NOMO-1 (cell line): ENCODE data around the gene EFEMP1.

Experiments
- DNase-seq, 2 experiments: peaks; one replicate each; lab custom pipeline; 2025; ENCODE audit not compliant: unreplicated experiment in 2 of 2; lab: John Stamatoyannopoulos, UW

The EFEMP1 gene, protein sequence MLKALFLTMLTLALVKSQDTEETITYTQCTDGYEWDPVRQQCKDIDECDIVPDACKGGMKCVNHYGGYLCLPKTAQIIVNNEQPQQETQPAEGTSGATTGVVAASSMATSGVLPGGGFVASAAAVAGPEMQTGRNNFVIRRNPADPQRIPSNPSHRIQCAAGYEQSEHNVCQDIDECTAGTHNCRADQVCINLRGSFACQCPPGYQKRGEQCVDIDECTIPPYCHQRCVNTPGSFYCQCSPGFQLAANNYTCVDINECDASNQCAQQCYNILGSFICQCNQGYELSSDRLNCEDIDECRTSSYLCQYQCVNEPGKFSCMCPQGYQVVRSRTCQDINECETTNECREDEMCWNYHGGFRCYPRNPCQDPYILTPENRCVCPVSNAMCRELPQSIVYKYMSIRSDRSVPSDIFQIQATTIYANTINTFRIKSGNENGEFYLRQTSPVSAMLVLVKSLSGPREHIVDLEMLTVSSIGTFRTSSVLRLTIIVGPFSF

DNA sequence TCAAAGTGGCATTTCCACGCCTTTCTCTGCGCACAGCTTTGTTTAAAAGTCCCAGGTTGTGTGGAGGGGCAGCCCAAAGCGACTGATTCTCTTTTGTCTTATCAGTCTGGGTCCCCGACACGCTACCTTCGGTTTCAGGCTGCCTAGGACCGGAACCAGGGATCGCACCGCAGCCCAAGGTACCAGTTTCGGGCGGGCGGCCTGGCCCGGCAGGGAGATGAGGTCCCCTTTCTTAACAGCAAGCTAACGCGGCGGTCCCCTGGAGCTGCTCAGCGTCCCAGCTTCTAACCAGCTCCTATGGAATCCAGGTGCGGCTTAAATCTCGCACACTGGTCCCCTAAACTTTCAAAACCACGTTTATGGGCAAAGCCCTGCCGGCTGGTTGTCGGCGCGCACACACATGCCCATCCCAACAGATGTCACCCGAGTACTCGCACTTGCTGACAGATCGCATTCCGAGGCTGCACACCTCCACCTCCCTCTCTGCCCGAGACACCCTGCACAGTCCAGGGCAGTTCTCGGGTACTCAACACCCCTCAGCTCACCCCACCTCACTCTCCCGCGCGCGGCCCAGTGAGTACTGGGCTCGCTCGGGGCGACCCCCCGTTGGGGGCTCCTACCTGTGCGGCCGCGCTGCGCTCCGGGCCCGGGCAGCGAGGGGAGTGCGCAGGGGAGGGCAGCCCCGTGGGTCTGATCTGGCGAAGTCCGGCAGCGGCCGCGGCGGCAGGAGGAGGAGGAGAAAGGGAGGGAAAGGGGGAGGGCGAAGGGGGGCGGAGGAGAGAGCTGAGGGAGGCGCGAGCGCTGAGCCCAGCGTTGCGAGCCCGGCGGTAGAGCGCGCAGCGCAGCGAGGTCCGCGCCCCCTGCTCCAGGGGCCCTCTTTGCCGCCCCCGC is at the start of gene EFEMP1:
Gene EFEMP1, minus strand, starts transcription at position 692 of the 891 bp plus-strand sequence. CDS start 1,342 bp downstream, outside the sequence.
- DNase-seq: peak; percentile 3 to 26

DNA sequence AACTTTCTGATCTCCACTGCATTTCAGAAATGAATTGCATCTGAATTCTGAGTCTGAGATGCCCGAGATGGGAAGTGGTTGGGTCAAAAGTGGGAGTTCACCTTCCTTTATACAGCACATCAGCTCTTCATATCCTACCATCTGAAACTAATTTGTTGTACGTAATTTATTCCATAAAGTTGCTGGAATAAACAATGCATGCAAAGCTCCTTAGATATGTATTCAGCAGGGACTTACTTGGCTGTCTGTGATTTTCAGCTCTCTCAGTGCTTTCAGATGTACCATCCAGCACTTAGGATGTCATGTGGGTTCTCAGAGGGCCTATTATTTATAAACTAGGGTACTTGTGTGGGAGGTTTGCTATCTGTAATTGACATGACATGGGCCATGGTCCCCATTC is 46.9 kb upstream of the EFEMP1 start:
- DNase-seq: no peak

DNA sequence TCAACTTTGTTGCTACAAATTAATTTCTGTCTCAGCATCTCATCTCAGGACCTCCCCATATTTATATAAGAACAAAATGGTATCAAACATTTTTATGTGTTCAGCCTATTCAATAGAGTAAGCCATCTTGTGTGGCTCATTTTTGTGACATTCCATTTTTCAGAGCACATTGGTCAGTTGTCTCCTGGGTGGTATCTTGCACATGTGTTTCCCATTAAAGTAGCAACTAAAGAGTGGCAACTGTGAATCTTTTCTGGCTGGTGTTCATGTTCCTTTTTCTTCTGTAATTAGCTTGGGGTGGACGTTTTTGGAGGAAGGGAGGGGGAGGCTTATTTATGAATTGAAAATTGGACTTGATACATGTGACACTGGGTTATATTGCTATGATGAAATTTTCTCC is 45.4 kb upstream of the EFEMP1 start:
- DNase-seq: peak; percentile 6 to 32

DNA sequence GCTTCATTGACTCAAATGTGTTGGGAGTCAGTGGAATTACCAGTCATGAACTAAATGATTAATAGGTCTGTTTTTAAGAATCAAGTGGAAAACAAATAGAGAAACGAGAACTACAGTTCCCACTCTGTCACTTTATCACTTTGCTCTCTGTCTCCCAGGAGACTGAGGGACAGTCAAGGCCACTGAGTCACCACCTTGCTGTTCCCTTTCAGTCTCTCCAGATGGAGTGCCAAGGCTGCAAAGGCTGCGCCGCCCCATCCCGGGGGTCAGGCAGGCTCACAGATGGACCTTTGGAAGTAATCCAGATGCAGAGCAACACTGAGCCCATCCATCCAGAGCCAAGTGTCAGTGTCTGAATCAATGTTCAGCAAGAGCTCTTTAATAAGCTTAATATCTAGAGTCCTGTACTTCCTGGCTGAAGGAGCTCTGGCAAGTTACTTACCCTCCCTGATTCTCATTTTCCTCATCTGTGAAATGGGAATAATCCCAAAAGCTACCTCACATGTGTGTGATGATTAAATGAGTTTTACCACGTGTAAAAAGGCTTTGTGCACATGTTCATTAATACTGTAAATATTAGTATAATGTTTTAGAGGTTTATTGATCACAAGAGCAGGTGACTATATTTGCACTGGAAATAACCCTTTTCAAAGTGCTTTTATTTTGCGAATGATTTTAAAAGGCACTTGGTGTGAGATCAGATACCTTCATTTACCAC is 43.0 kb upstream of the EFEMP1 start:
- no peak for DNase-seq

DNA sequence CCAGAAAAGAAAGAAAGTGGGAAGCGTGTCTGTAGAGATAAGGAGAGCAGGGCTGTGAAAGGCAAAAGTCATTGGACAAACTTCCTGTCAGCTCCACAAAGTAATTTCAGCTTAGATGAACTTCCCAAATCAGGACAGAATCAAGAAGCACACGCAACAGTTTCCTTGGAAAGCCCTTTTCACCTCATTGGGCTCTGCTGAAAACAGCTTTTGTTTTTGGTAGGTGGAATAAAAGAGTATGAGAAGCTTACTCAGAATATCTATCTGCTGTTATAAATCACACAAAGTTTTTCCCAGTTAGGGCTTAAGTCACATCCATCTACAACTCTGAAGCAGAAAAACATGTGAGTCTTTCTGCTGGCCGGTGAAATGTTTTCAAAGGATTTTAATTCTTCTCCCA is 42.4 kb upstream of the EFEMP1 start:
- DNase-seq: no peak

DNA sequence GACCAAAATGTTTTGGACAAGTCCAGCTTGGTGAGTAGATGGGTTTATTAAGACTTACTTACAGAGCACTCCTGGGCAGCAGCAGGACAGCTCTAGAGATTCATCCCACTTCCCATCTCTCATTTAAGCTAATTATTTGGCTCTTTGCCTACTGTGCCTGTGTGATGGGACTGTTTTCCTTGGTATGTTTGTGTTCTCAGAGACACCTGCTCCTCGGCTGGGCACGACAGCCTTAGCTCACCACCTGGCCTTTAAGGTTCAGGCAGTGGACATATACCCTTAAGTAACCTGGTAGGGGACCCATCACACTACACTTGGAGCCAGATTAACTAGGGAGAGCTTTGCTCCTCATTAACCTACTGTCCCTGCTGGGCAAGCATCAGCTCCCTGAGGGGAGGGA is 41.7 kb upstream of the EFEMP1 start:
- DNase-seq: no peak

DNA sequence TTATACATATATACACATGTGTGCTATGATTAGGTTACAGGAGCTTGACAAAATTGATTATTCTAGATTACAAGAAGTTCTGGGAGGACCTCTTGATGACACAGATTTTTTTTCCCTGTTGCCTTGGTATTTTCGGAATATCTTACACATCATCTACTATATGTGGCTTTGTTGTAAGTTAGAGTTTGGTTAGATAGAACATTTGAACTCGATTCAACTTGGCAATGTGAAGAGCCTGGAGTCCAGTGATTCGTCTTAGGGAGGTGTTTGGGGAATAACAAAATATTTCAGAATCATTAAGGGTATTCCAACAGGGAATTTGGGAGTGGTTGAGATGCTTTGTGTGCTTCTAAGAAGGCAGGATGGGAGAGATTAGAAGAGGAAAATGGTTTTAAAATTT is 39.3 kb upstream of the EFEMP1 start:
- no peak for DNase-seq

DNA sequence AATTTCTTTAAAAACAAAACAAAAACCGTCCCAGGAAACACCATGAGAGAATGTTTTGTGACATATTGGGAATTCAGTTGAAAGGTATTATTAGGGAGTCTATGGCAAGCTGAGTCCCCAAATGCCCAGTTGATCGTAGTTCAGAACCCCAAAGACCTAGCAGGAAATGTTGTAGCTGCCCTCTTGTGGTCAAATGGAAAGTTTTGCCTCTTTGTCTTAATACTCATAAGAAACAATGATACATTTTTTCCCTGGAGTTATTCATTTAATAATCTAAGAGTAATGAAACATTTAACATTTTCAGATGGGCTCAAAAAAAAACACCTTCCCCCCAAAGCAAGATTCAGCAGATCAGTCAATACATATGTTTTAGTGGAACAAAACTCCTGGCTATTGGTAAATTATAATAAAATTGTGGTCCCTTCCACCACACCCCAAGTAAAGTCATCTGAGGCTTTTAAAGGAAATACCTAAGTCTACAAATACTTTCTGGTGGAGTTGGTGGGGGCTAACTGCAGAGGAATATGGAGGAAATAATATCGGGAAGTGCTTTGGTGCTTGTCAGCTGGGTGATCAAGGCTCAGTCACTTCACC is 37.8 kb upstream of the EFEMP1 start:
- peak; percentile 17 to 42 for DNase-seq

DNA sequence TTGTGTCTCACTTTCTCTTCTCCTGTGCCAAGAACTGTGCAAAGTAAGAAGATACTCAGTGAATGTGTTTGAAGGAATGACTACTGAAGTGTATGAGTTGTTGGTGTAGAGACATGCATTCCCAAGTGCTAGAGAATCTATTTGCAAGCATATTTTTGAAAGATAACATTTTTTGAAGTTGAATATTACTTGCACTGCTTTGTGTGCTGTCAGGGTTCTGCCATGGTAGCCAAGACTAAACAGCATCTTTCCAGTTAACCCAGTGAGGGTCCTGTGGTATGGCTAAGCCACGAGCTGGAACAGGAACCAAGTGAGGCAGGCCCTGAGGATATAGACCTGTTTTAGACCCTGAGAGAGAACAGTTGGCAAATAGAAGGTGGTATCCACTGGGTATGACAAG is 35.2 kb upstream of the EFEMP1 start:
- no peak for DNase-seq

DNA sequence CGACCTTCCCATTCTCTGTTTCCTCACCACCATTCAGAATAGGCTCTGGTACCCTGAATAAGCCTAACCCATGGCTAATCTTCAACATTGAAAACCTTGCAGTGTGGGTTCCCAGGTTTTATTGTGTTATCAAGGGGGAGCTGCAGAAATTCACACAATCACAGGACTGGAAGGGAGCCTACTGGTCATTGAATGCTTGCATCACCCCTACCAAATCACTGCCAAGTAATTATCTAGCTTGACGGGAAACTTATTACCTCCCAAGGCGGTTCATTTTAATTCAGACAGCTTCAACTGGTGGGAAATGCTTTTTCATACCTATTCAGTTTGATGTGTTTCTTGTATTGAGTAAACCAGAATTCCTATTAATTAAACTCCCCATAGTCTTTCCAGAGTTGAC is 33.6 kb upstream of the EFEMP1 start:
- DNase-seq: no peak

DNA sequence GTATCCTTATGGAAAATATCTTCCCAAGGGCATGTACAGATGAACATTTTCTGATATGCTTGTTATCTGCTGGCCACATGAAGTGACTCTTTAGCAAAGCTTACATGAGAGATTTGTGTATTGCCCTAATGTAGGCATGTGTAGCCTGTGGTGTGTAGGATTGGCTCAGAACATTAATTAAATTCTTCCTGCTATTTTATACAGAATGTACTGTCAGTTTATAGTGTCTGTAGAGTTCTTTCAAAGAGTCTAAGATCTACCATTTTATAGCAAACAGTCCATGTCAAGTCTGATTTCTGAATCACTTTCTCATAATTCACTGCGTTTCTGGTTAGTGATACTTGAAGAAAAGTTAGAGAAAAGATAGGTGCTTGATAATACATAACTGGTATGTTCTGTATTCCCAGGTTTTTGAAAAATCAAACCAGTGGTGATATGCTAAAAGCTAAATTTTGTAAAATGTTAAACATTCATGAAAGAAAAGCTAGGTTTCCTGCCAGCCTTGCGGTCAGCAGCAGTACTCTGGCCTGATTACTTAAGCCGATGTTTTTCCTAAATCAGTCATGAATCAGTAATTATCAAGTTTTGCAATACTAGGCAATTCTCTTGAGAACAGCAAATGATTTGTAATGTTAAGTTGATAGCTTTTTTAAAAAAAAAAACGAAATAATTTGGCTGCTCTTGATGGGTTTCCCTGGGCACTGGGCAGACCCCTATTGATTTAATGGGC is 30.9 kb upstream of the EFEMP1 start:
- peak; percentile 47 to 79 for DNase-seq

DNA sequence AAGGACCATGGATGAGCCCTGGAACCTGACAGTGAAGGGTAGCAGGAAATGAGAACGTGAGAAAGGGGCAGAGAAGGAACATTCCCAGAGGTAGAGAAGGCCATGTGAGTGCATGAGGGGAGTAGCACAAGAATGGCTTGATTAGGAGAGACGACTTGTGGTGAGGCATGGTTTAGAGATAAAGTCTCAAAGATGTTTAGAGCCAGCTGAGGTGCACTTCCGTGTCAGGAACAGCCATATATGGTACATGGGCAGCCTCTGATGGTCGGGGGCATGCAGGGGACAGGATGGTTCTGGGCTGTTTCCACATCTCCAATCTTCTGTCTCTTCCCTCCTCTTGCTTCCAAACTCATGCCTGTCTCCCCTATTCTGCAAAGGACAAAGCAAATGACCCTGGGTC is 28.8 kb upstream of the EFEMP1 start:
- no peak for DNase-seq

DNA sequence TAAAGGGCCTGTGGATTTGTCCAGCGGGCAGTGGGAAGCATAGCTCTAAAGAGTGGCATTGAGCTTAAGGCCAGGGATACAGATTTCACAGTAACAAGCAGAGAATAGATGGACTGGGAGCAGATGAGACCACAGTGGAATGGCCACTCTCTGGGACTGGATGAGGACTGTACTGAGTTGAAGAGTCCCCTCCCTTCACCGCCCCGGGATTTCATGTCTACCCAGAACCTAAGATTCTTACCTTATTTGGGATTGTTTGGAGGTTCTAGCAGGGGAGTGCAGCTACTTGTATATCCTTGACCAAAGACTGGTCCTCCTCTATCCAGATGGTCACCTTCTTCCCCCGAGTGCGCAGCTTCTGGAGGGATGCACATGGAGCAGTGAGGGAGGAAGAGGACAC is 28.0 kb upstream of the EFEMP1 start:
- no peak for DNase-seq

DNA sequence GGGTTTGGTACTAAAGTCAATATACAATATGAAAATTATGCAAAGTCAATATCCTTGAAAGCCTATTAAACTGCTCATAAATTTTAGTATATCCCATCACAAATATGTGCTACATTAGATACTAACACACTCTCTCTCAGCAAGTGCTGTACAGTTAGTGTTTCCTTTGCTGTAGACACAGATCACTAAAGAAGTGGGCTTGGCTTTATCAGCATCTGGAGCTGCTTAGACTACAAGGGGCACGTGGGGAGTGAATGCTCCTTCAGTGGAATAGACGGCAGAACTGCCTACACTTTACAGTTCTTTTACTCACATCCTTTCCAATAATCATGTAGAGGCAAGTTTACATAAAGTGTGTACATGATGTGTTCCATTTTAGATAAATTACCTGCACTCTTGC is 26.0 kb upstream of the EFEMP1 start:
- DNase-seq: no peak

DNA sequence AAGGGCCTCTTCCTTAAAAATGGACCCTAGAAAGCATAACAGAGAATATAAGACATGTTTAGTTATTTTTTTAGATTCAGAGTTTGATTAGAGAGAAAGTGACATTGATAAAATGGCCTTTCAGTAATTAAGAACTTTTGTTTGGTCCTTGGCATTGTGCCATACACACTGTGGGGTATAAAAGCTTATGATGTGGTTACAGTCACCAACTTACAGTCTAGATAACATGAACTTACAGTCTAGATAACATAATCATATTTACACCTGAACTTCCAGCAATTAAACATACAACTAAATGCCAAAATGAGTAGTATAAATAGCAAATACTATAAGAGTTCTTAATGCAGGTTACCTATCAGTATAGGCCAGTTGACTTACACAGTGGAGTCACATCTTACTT is 25.6 kb upstream of the EFEMP1 start:
- no peak for DNase-seq

DNA sequence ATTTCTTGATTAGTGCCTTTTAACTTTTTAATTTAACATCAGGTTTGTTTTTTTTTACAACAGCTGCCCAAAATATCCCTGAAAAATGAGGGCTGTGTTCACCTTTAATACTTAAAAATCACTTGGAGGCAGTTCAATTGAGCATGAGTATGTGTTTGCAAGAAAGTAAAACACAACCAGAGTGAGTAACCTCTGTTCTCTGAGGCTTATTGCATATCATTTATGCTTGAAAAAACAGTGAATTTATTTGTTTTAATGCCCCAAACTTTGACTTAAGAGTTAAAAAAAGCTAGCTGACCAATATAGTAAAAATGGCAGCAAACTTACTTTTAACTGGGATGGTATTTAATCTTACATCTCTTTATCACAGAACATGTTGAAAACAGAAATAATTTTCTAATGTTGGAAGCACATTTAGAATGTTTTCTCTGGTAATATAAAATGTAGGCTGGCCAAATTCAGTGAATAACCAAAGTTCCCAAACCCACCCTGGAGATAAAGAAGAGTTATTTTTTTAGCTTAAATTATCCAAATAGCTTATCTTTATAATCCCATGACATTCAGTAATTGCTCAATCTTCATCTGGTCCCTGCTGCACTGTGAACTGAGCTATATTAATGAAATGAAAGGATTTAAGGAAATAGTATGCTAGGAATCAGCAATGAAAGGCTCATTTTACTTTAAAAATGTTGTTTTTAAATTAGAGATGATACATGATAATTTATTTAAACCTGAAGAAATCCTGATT is 24.8 kb upstream of the EFEMP1 start:
- no peak for DNase-seq

DNA sequence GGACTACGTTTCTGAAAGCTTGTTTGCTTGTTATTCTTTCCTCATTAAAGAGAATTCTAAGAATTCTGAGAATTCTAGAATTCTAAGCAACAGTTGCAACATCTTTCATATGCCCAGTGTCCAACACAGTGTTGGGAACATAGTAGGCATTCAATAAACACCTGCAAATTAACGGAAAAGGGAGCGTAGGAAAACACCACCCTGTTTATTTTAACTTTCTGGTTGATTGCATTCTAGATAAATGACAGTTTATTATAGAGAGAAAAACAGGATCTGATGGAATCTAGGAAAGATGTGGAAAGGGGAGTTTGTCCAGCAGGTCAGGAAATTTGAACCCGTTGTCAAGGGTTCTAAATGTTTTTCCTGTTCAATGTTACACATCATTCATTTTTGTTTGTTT is 24.2 kb upstream of the EFEMP1 start:
- no peak for DNase-seq

DNA sequence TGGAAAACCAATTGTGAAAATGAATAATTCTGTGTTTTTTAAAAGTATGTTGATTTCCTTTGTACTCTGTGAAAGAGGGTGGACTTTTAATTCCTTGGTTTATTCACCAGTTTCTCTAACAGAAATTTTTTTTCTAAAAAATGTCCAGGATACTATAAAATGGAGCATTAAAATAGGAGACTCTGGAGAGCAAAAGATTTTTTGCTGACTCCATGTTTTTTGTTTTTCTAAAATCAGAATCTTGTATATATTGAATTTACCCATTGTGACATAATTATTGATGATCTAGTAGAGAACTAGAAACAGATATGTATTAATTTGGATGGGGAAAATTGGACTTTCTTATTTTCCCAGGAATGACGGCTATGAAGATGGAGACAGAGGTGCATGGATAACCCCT is 23.2 kb upstream of the EFEMP1 start:
- DNase-seq: no peak

DNA sequence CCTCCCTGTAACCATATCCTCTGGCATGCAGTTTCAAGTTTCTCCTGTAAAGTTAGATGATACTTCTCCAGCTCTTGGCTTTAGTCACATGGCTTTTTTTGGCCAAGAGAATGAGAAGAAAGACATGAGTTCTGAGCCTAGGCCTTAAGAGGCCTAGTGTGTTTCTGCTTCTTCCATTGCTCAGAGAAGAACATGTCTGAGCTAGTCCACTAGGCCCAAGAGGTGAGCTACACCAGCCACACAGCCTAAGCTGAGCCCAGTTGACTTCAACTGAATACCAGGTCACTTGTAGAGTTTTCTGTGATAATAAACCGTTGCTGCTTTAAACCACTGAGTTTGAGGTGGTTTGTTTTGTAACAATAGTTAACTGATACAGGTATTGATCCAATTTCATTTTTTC is 19.9 kb upstream of the EFEMP1 start:
- no peak for DNase-seq
